ENCODE measurements around the gene ARHGAP12.
A peak's percentile ranks its signal among the peaks of the same experiment; 100 is the strongest.
"Not testable (repeated sequence)": the region's sequence is repeated elsewhere in the genome, so short reads cannot be mapped to it uniquely, and the experiment has no call there.

Gene ARHGAP12, protein sequence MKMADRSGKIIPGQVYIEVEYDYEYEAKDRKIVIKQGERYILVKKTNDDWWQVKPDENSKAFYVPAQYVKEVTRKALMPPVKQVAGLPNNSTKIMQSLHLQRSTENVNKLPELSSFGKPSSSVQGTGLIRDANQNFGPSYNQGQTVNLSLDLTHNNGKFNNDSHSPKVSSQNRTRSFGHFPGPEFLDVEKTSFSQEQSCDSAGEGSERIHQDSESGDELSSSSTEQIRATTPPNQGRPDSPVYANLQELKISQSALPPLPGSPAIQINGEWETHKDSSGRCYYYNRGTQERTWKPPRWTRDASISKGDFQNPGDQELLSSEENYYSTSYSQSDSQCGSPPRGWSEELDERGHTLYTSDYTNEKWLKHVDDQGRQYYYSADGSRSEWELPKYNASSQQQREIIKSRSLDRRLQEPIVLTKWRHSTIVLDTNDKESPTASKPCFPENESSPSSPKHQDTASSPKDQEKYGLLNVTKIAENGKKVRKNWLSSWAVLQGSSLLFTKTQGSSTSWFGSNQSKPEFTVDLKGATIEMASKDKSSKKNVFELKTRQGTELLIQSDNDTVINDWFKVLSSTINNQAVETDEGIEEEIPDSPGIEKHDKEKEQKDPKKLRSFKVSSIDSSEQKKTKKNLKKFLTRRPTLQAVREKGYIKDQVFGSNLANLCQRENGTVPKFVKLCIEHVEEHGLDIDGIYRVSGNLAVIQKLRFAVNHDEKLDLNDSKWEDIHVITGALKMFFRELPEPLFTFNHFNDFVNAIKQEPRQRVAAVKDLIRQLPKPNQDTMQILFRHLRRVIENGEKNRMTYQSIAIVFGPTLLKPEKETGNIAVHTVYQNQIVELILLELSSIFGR

DNA sequence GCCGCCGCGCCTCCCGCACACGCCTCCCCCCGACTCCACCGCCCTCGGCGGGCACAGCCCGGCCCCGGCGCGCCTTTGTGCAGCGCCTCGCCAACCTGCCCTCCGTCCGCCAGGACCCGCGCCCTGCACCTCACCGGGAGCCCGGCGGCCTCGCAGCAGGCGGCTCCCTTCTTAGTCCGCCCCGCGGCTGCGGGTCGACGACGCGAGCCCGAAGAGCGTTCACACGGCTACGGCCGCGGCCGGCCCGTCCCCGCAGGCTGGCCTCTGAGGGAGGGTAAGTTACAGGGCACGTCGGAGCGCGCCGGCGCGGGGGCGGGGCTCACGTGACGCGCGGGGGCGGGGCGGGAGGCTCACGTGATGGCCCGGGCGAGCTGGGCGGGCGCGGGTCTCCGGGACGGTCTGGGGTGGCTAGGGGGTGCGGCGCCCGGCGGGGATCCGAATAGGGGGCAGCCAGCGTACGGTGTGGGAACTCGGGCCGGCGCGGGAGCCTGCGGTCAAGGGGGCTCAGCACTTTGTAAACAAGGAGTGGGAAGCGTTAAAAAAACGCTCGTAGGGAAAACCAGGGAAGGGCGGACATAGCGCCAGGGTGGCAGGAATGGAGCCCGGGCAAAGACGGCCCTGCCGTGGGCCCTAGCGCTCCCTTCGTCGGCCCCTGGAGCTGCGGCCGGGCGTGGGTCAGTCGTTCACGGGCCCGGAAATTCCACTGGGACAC, at the start of gene ARHGAP12:
Gene ARHGAP12 (minus strand): TSS at position 283 of the 712 bp plus-strand sequence. CDS start 19,976 bp downstream, outside the sequence.
- DNase-seq (ENCODE audit: low read depth in 2 of 2), result peak; percentile 62 to 67

DNA sequence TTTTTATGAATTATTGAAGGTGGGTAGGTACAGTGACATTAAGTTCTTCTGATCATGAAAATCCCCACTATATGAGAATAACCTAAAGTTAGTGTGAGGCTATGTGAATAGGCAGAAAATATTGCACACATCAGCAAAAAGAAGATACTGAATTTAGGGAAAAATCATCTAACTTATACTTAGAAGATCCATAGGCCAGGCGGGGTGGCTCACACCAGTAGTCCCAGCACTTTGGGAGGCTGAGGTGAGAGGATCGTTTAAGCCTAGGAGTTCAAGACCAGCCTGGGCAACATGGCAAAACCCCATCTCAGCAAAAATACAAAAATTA, 49.5 kb upstream of the ARHGAP12 start:
- DNase-seq (ENCODE audit: low read depth in 2 of 2), result no peak

DNA sequence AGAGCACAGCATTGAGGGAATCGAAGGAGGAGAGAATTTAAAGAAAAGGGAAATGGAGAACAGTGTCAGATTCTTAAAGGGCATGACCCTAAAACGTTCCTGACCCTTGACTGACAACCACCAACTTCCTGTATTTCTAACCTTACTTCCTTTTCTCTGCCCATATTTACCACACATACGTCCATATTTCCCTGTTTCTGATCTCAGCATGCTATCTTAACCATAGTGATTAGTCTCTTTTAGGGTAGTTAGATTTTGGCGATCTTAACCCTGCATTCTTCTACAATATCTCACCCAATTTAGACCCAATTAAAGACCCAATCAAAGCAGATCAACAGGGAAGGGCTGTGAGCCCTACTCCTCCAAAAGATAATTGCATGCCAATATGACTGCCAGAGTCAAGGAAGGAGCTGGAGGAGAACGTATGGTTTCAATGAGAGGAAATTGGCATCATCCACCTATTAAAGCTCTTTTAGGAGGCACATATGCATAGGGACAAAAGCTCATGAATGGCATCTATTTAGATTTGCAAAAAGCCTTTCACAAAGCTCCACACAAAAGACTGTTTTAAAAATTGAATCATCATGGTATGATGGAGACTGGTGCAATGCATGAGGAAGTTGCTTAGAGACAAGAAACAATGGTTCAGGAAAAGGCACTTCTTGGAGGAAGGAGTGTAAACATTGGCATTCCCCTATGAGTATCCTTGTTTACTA, 49.0 kb upstream of the ARHGAP12 start:
- no peak for DNase-seq (ENCODE audit: low read depth in 2 of 2)

DNA sequence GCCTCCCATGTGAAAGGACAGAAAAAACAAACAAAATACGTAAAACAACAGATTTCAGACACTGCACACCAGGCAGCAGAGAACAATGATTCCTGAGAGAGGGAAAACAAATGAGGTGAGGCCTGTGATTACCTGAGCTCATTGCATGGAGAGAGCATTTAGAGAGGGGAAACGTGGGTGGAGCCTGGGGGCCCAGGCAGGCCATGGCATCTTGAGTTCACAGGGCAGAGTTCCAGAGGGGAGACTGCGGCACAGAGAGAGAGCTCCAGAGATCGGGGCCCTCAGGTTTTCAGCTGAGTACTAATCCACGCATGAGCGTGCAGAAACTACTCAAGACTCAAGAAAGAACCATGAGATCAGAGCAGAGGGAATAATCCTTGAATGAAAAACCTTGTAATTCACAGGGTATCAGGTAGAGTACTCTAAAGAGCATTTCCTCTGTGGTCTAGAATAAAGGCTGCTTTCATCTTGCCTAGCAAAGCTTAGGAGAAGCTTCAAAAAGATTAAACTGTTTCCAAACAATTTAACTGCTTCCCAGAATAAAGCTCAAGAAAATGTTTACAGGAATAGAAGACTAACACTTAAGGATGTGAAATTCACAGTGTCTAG, 46.6 kb upstream of the ARHGAP12 start:
- DNase-seq (ENCODE audit: low read depth in 2 of 2), result no peak

DNA sequence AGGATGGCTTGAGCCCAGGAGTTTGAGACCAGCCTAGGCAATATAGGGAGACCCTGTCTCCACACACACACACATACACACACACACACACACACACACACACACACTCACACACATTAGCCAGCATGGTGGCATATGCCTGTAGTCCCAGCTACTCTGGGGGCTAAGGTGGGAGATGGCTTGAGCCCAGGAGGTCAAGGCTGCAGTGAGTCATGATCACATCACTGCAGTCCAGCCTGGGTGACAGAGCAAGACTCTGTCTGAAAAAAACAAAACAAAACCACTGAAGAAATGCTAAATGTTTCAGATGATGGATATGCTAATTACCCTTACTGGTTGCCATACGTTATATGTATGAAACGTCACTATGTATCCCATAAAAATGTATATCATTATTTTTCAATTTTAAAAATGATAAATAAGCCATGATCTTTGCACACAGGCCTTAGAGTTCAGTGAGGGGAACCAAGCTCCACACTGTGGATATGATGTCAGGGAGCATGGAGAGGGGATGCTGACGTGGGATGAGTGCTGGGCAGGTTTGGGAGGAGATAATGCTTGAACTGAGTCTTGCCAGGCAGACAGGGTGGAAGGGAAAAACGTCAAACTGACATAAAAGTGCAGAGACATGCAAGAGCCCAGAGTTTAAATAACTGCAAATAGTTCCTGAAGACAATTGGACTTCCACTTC, 45.9 kb upstream of the ARHGAP12 start:
- DNase-seq (ENCODE audit: low read depth in 2 of 2), result no peak

DNA sequence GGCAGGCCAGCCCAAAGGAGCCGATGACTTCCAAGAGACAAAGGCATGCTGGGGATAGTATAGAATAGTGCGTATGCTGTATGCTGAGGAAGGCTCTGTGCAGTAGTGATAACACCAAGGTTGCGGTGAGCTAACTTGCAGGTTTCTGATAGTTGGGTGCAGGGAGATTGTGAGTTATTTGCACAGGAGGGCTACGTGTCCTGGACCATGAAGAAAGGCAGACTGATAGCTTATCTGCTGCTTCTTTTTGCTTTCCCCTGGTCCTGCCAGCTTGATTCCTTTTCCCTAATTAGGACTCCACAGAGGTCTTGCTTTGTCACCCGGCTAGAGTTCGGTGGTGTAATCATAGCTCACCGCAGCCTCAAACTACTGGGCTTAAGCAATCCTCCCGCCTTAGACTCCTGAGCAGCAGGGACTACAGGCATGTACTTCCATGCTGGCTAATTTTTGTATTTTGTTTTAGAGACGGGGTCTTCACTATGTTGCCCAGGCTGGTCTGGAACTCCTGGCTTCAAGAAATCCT, 43.9 kb upstream of the ARHGAP12 start:
- no peak for DNase-seq (ENCODE audit: low read depth in 2 of 2)

DNA sequence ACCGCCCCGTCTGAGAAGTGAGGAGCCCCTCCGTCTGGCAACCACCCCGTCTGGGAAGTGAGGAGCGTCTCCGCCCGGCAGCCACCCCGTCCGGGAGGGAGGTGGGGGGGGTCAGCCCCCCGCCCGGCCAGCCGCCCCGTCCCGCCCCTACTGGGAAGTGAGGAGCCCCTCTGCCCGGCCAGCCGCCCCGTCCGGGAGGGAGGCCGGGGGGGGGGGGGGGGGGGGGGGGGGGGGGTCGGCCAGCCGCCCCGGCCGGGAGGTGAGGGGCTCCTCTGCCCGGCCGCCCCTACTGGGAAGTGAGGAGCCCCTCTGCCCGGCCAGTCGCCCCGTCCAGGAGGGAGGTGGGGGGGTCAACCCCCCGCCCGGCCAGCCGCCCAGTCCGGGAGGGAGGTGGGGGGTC, 41.2 kb upstream of the ARHGAP12 start:
- DNase-seq (ENCODE audit: low read depth in 2 of 2), result not testable (repeated sequence)

DNA sequence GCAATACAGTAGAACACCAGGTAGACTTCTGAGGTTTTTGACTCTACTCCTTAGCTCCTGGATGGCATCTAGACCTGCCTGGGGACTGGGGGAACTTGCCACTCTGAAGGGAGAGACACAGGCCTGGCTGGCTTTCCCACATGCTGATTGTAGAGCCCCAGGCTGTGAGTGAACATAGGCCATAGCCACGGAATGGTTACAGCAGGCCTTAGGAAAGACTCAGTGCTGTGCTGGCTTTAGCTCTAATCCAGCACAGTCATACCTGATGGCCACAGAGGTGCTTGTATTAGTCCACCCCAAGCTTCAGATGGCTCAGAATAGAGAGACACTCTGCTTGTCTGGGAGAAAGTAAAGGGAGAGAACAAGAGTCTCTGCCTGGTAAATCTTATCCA, 35.0 kb upstream of the ARHGAP12 start:
- DNase-seq (ENCODE audit: low read depth in 2 of 2), result no peak

DNA sequence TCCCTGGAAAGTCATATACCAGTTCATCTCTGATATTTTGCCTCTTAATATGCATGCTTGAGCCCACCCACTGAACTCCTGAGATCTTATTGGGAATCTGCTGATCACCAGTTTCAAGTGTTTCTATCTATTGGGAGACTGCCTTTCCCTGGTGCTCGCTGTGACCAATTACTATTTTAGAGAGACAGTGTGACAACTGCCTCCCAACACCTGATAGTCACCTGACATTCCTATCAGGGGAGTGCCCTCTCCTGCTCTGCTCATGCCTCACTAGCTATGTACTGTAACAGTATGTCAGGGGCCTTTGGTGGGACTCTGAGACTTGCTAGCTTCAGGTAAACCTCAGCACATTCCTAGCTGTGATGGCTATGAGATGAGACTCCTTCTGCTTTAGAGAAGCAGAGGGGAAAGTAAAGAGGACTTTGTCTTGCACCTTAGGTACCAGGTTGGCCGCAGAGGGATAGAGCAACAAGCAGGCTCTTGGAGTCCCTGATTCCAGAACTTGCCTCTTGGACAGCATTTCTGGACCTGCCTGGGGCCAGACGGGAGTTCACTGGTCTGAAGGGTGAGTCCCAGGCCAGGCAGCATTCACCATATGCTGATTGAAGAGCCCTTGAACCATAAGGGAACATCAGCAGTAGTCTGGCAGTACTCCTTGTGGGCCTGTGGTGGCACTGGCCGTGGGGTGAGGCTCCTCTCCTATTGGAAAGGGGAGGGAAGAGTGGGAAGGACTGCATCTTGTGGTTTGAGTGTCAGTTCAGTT, 34.4 kb upstream of the ARHGAP12 start:
- DNase-seq (ENCODE audit: low read depth in 2 of 2), result no peak

DNA sequence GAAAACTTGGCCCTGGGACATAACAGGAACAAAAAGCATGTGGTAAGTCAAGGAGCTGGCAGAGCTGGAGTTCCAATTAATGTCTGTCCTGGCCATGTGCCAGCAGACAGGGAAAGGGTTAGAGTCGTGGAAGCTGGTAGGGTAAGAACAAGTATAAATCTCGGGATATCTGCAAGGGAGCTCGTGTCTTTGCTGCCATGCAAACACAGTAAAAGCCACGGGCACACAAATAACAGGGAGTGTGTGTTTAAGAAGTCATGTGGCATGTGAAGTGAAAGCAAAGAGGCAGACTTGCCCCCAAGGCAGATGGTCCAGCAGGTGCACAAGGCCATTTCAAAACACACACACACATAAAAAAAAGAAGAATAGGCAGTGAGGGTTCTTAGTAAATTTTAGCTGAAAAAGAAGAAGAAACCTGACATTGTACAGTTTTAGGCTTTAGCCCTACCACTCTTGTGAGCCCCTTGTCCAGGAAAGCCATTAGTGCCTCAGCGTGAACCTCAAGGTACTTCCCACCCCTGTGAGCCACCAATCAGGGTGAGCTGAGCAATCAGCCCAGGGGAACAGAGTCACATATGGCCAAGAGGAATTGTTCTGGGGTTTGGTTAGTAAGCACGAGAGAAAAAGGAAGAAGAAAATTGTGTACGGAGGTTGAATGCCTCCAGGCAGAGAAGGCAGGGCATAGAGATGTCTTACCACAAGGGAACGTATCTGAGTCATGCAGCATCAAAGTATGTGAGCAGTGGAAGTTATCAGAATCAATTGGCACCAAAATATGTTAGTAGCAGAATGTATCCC, 32.8 kb upstream of the ARHGAP12 start:
- DNase-seq (ENCODE audit: low read depth in 2 of 2), result no peak

DNA sequence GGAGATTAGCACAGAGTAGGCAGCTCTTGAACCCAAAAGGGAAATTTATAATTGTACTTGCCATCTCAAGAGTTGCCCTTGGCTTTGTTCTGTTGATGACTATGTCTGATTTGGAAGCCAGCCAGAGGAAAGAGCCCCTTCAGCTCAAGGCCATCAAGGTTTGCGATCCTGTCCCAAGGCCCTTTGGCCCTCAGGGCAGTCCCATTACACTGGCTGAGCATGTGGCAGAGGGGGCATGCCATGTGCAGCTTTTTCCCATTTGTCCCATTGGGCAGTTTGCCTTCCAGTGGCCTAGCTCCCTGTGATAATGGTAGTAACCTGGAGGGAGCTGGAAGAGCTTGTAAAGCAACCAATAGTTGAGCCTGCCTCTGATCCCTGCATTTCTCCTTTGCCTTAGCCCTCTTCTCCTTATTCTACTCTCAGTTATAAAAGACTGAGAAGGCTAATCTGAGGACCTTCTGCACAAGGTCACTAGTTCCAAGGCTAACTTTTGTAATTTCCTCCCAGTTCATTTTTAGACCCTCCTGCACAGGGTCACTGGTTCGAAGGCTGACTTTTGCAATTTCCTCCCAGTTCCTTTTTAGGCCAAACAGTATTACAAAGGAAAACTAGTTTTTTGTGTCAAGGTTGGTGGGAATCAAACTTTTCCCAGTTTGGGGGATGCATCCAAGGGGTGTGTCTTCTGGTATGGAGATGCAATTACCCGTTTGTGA, 31.0 kb upstream of the ARHGAP12 start:
- no peak for DNase-seq (ENCODE audit: low read depth in 2 of 2)

DNA sequence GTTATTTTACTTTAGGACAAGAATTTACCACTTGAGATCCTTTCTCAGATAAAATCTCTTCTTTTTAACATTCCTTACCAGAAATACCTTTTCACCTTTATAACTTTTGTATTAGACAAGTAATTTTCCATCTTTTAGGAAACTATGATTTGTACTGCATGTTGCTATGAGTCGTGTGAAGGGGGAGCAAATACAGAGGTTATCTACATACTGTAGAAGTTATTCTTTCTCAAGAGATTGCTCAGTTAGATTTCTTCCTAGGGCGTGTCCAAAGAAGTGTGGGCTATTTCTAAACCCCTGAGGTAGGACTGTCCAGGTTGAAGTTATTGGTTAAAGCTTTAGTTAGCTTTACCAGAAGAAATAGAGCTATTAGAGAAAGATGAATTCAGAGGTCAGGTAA, 30.2 kb upstream of the ARHGAP12 start:
- no peak for DNase-seq (ENCODE audit: low read depth in 2 of 2)

DNA sequence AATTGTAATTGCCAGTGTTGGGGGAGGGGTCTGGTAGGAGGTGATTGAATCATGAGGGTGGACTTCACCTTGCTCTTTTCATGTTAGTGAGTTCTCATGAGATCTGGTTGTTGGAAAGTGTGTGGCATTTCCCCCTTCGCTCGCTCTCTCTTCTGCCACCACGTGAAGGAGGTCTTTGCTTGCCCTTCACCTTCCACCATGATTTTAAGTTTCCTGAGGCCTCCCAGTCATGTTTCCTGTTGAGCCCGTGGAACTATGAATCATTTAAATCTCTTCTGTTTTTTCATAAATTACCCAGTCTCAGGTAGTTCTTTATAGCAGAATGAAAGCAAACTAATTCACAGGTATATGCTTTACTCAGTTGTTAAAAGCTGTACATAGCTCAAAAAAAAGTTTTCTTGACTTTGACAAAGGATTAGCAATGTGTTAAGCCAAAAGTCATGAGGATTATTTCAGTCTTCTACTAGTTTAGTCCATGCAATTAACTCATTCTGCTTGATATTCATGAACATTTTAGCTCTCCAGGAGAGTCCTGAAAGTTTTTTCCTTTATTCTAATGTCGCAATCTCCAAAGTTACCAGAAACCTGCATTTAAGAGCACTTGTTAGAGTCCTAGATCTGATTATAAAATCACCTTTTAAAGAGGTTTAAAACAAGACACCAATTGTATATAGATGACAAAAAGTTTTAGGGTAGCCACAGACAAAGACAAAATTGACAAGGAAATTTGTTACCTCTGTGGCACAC, 27.7 kb upstream of the ARHGAP12 start:
- no peak for DNase-seq (ENCODE audit: low read depth in 2 of 2)

DNA sequence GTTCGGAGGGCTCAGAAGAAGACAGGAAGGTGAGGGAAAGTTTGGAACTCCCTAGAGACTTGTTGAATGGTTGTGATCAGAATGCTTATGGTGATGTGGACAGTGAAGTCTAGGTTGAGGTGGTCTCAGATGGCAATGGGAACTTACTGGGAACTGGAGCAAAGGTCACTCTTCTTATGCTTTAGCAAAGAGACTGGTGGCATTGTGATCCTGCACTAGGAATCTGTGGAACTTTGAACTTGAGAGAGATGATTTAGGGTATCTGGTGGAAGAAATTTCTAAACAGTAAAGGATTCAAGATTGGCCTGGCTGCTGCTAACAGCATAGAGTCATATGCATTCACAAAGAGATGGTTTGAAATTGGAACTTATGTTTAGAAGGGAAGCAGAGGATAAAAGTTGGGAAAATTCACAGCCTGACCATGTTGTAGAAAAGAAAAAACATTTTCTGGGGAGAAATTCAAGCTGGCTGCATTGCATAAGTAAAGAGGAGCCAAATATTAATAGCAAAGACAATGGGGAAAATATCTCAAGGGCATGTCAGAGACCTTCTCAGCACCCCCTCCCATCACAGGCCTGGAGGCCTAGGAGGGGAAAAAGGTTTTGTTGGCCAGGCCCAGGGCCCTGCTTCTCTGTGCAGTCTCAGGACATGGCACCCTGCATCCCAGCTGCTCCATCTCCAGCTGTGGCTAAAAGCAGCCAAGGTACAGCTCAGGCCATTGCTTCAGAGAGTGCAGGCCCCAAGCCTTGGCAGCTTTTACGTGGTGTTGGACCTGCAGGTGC, 26.0 kb upstream of the ARHGAP12 start:
- no peak for DNase-seq (ENCODE audit: low read depth in 2 of 2)

DNA sequence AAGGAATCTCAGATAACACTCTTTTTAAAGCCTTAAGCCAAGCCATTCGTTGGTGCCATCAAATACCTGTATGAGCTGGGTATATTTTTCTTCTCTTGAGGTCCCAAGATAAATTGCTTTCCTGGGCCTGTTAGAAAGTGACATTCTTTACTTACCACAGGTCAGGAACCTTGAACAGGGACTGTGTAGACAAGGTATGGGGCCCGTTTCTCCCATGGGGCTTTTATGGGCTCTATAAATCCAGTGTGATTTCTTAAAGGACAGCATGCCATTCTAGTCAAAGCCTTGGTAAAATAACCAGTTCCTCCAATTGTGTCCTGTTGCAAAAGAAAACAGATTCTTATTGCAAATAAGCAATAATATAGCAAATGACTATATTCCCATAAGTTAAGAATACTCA, 24.8 kb upstream of the ARHGAP12 start:
- no peak for DNase-seq (ENCODE audit: low read depth in 2 of 2)

DNA sequence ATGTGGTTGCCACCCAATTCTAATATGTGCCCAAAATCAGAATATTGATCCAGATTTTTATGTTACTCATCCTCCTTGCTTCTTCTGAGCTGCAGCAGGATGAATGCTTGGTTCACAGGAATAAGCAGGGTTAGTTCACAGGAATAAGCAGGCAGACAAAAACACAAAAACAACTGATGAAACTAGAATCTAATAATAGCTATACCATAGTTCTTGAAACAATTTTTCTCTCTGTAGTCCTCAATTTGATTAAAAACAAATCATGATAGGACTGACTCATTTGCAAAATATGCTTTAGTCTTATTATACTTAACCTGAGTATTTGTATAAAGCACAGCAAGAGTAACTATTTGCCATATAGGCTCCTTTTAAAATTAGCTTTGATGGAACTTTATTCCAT, 24.4 kb upstream of the ARHGAP12 start:
- no peak for DNase-seq (ENCODE audit: low read depth in 2 of 2)

DNA sequence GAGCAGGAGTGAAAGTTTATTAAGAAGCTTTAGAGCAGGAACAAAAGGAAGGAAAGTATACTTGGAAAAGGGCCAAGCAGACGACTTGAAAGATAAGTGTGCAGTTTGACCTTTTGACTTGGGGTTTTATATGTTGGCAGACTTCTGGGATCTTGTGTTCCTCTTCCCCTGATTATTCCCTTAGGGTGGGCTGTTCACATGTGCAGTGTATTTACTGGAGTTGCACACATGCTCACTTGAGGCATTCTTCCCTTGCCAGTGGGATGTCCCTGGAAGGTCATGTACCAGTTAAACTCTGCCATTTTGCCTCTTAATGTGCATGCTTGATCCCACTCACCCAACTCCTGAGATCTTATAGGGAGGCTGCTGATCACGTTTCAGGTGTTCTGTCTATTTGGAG, 23.4 kb upstream of the ARHGAP12 start:
- no peak for DNase-seq (ENCODE audit: low read depth in 2 of 2)

Data from fibroblast of skin of left quadriceps (primary cell).